IMR-90 (cell line): ENCODE results near the gene MYOF. TPM values are rescaled to one million over a fixed set of nuclear protein-coding genes. Genes with fewer than 3 reads are reported as not detected.

ENCODE experiments used
- ATAC-seq: fragments of 200-7000 bp; cut with Tn5 transposase; 2 replicates; pipeline ENCODE4 v1.9.1; 2020; ENCODE audit warnings: low read depth, mild to moderate bottlenecking, moderate library complexity
- BruUV-seq: library from RNA; stranded (reverse); fragments of 400-500 nt; replicated peaks from 2 replicates; lab custom pipeline; 2021; lab: Mats Ljungman, UMichigan
- CTCF ChIA-PET: fragments of 300-600 bp; formaldehyde crosslinking; extraction: SDS; loops from one replicate; lab custom pipeline; 2021; ENCODE audit warnings: antibody characterized with exemption; lab: Yijun Ruan, JAX
- POLR2A ChIA-PET: fragments of 300-600 bp; sonication (Branson Sonifier 250); formaldehyde crosslinking; loops from one replicate; lab custom pipeline; 2022; ENCODE audit warnings: antibody characterized with exemption; ENCODE audit not compliant: unreplicated experiment; lab: Charles Lee
- DNase-seq: peaks from one replicate; pipeline ENCODE4 v3.0.0; 2013
- H2AFZ ChIP-seq: replicated peaks from 2 replicates; pipeline ENCODE3; 2013; ENCODE audit warnings: low read length, mild to moderate bottlenecking; ENCODE audit not compliant: poor library complexity
- H2AK5ac ChIP-seq: 2 replicates; pipeline ENCODE4 v1.6.1; 2013; ENCODE audit warnings: low read depth, low read length, inconsistent platforms
- H2AK9ac ChIP-seq: replicated peaks from 2 replicates; pipeline ENCODE3; 2013; ENCODE audit warnings: mild to moderate bottlenecking, low read depth, low read length, moderate library complexity; ENCODE audit not compliant: poor library complexity
- H2BK120ac ChIP-seq: 2 replicates; pipeline ENCODE4 v1.6.1; 2013; ENCODE audit warnings: low read depth, low read length, inconsistent platforms
- H2BK15ac ChIP-seq: 3 replicates; pipeline ENCODE4 v1.6.1; 2013; ENCODE audit warnings: low read depth, low read length, inconsistent platforms
- H2BK20ac ChIP-seq: 2 replicates; pipeline ENCODE4 v1.6.1; 2013; ENCODE audit warnings: low read depth, mild to moderate bottlenecking, inconsistent platforms, low read length, moderate library complexity
- H2BK5ac ChIP-seq: 2 replicates; pipeline ENCODE4 v1.6.1; 2013; ENCODE audit warnings: mild to moderate bottlenecking, low read depth, low read length, inconsistent platforms; ENCODE audit not compliant: poor library complexity, severe bottlenecking
- H3K14ac ChIP-seq: replicated peaks from 2 replicates; pipeline ENCODE4 v1.6.1; 2013; ENCODE audit warnings: low read depth, low read length, inconsistent platforms
- H3K18ac ChIP-seq: 2 replicates; pipeline ENCODE4 v1.6.1; 2013; ENCODE audit warnings: low read depth, low read length, control low read depth
- H3K23ac ChIP-seq: 2 replicates; pipeline ENCODE4 v1.6.1; 2013; ENCODE audit warnings: low read depth, low read length, inconsistent platforms
- H3K27ac ChIP-seq: 2 replicates; pipeline ENCODE4 v1.5.1; 2013; ENCODE audit warnings: mild to moderate bottlenecking, control low read depth, low read length; ENCODE audit not compliant: insufficient read depth
- H3K27me3 ChIP-seq: 2 replicates; pipeline ENCODE4 v1.6.1; 2013; ENCODE audit warnings: low read length; ENCODE audit not compliant: control insufficient read depth, insufficient read depth
- H3K36me3 ChIP-seq: 2 replicates; pipeline ENCODE4 v1.6.1; 2013; ENCODE audit warnings: low read length, mixed read lengths; ENCODE audit not compliant: control insufficient read depth, insufficient read depth
- H3K4ac ChIP-seq: 2 replicates; pipeline ENCODE4 v1.6.1; 2013; ENCODE audit warnings: low read depth, low read length, inconsistent platforms
- H3K4me1 ChIP-seq: 2 replicates; pipeline ENCODE4 v1.6.1; 2013; ENCODE audit warnings: low read length, mixed read lengths; ENCODE audit not compliant: control insufficient read depth, insufficient read depth
- H3K4me2 ChIP-seq: 2 replicates; pipeline ENCODE4 v1.6.1; 2013; ENCODE audit warnings: low read depth, mild to moderate bottlenecking, control low read depth, low read length, moderate library complexity
- H3K4me3 ChIP-seq: 2 replicates; pipeline ENCODE4 v1.5.1; 2013; ENCODE audit warnings: low read depth, mild to moderate bottlenecking, control low read depth, low read length, moderate library complexity; ENCODE audit not compliant: insufficient read depth
- H3K56ac ChIP-seq: 2 replicates; pipeline ENCODE4 v1.6.1; 2013; ENCODE audit warnings: low read length, inconsistent platforms; ENCODE audit not compliant: insufficient read depth; ENCODE audit errors: extremely low read depth
- H3K79me1 ChIP-seq, 2 experiments: 2 replicates each; pipeline ENCODE4 v1.6.1; 2013; ENCODE audit warnings: low read length in 2 of 2, inconsistent platforms in 1 of 2, low read depth in 1 of 2
- H3K9ac ChIP-seq: 2 replicates; pipeline ENCODE4 v1.6.1; 2013; ENCODE audit warnings: low read depth, low read length, control low read depth
- H3K9me1 ChIP-seq: 2 replicates; pipeline ENCODE4 v1.6.1; 2013; ENCODE audit warnings: low read length, inconsistent platforms; ENCODE audit not compliant: insufficient read depth
- H3K9me3 ChIP-seq: 2 replicates; pipeline ENCODE4 v1.6.1; 2013; ENCODE audit warnings: low read length; ENCODE audit not compliant: control insufficient read depth, insufficient read depth
- H4K20me1 ChIP-seq: 2 replicates; pipeline ENCODE4 v1.6.1; 2013; ENCODE audit warnings: low read length, inconsistent platforms; ENCODE audit not compliant: insufficient read depth
- H4K5ac ChIP-seq: 2 replicates; pipeline ENCODE4 v1.6.1; 2013; ENCODE audit warnings: mild to moderate bottlenecking, low read depth, low read length, control low read depth
- H4K8ac ChIP-seq, 2 experiments: 2 replicates each; pipeline ENCODE4 v1.6.1; 2013; ENCODE audit warnings: low read depth in 2 of 2, low read length in 2 of 2, control low read depth in 1 of 2, inconsistent platforms in 1 of 2
- H4K91ac ChIP-seq: 2 replicates; pipeline ENCODE4 v1.6.1; 2013; ENCODE audit warnings: low read depth, low read length, inconsistent platforms; ENCODE audit not compliant: insufficient read depth
- NFE2L2 ChIP-seq: fragments of 150-350 bp; IDR thresholded peaks from 2 replicates; pipeline ENCODE4 v1.6.1; 2016; ENCODE audit warnings: low read depth, mild to moderate bottlenecking, low read length
- RFX5 ChIP-seq: IDR thresholded peaks from 2 replicates; pipeline ENCODE4 v1.8.0; 2012; ENCODE audit warnings: low read depth, mild to moderate bottlenecking, low read length, moderate library complexity
- SMC3 ChIP-seq: fragments of 150-350 bp; IDR thresholded peaks from 2 replicates; pipeline ENCODE4 v1.6.1; 2016; ENCODE audit warnings: low read depth, mild to moderate bottlenecking, antibody characterized with exemption, low read length, moderate library complexity
- WGBS, 2 experiments: methylation state at CpG; one replicate each; pipeline versions ENCODE4 v1.1.5 to v1.1.7; 2013; ENCODE audit warnings: missing lambda C conversion rate in 2 of 2; ENCODE audit not compliant: insufficient read length in 1 of 2; ENCODE audit errors: extremely low coverage in 2 of 2; 5-methylcytosine and 5-hydroxymethylcytosine counted together
- dilution Hi-C: fragments of 300-500 bp; cut with HindIII; formaldehyde crosslinking; loops from one replicate; pipeline ENCODE4 v1.14.3; 2018; ENCODE audit warnings: low sequenced_read_pairs; ENCODE audit not compliant: unreplicated experiment
- in situ Hi-C: fragments of 300-500 bp; cut with MboI; formaldehyde crosslinking; loops from 3 replicates; pipeline ENCODE4 v1.14.3; 2019; ENCODE audit warnings: low sequenced_read_pairs, inconsistent platforms, mixed read lengths
- intact Hi-C: fragments of 100-400 bp; cut with micrococcal nuclease; formaldehyde crosslinking; loops from 2 replicates; pipeline ENCODE4 v1.10.0; 2022
- polyA plus RNA-seq, 3 experiments: library from polyadenylated mRNA; depleted of rRNA; stranded (reverse); fragments of >200 nt; gene quantifications; 2 replicates each; pipeline ENCODE4 v1.2.3, GENCODE V29; 2012; ENCODE audit warnings: low replicate concordance in 1 of 3
- total RNA-seq: library from RNA; depleted of rRNA; stranded (reverse); fragments of >200 nt; gene quantifications from 2 replicates; pipeline ENCODE4 v1.2.3, GENCODE V29; 2012

MYOF gene
- total and polyA plus RNA-seq, 2 of the 4 experiments (the other 2 are of a cell fraction) = 221 to 281 TPM

- POLR2A ChIA-PET = no interaction called here
- in situ Hi-C loops = no loop called here
Observed at GRCh38 chr10:93281367-93281720, 200.8 kb downstream of the MYOF start.

More at GRCh38 chr10:93281367-93281720, 200.8 kb downstream of the MYOF start:
- H2BK120ac ChIP-seq = no peak overlapping the region
- no peak overlapping the region for H2BK5ac ChIP-seq
- no TSS peak for BruUV-seq
- no peak overlapping the region for H3K23ac ChIP-seq
- no peak overlapping the region for H3K9ac ChIP-seq
- no peaks in the 10 kb centered on the region for H3K79me1 ChIP-seq
- WGBS, 2 experiments = no CpG with 5 or more reads among the region's 3 CpGs
- no peaks in the 10 kb centered on the region for H3K36me3 ChIP-seq
- no peaks in the 10 kb centered on the region for H3K9me3 ChIP-seq
- no peak overlapping the region for H4K5ac ChIP-seq
- no peaks in the 10 kb centered on the region for H3K9me1 ChIP-seq
- H4K20me1 ChIP-seq = no peaks in the 10 kb centered on the region
- H3K27me3 ChIP-seq = peaks cover 3% of the 10 kb centered on the region; the same call in 1 of the 2 replicates
- CTCF ChIA-PET = no interaction called here
- no peak overlapping the region for H3K56ac ChIP-seq
- H3K4me1 ChIP-seq = no peaks in the 10 kb centered on the region
- no peak for TF ChIP-seq SMC3
- no peak for TF ChIP-seq RFX5
- TF ChIP-seq NFE2L2 = no peak
- no peak overlapping the region for H4K91ac ChIP-seq
- intact Hi-C loops (no loop called here), dilution Hi-C loops (loop anchor here (25.0 kb wide), 1 partner anchor 169 kb away; no protein-coding TSS in a partner anchor)
- no peak overlapping the region for H2BK15ac ChIP-seq
- no peak overlapping the region for H2AK5ac ChIP-seq
- no peak overlapping the region for H3K27ac ChIP-seq
- no peak overlapping the region for H2BK20ac ChIP-seq
- H3K4me3 ChIP-seq = no peak overlapping the region
- no peak for ATAC-seq
- H3K4me2 ChIP-seq = no peak overlapping the region
- H3K14ac ChIP-seq = no peak overlapping the region
- H3K18ac ChIP-seq = no peak overlapping the region
- H2AK9ac ChIP-seq = no peak overlapping the region
- no peak overlapping the region for H4K8ac ChIP-seq
- no peak for DNase-seq
- no peak overlapping the region for H3K4ac ChIP-seq
- no peak overlapping the region for H2AFZ ChIP-seq
